ENCODE measurements around the gene RBMS3.

Gene RBMS3

DNA sequence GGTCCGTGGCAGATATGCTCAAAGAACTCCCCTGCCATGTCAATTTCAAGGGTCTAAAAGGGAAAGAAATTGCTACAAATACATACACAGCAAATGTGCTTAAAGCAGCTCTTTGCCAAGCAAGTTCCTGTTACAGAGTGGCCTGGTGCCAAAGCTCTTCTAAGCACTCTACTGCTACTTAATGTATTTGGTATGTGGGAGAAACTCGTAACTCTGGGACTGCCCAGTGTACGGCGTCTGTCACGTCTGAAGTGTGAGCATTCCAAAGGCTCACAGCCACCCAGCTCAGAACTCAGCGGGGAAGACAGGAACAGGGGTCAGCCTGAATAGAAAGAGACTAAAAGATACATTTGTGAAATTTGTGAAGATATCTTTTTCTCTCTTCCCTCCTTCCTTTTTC lies 54.6 kb downstream of the RBMS3 start:
- DNase-seq (ENCODE audit: low read depth), result peak; percentile 72
- H3K4me3 ChIP-seq (ENCODE audit: low read depth, low read length), result no peak overlapping the region
- TF ChIP-seq, protein P1, sequence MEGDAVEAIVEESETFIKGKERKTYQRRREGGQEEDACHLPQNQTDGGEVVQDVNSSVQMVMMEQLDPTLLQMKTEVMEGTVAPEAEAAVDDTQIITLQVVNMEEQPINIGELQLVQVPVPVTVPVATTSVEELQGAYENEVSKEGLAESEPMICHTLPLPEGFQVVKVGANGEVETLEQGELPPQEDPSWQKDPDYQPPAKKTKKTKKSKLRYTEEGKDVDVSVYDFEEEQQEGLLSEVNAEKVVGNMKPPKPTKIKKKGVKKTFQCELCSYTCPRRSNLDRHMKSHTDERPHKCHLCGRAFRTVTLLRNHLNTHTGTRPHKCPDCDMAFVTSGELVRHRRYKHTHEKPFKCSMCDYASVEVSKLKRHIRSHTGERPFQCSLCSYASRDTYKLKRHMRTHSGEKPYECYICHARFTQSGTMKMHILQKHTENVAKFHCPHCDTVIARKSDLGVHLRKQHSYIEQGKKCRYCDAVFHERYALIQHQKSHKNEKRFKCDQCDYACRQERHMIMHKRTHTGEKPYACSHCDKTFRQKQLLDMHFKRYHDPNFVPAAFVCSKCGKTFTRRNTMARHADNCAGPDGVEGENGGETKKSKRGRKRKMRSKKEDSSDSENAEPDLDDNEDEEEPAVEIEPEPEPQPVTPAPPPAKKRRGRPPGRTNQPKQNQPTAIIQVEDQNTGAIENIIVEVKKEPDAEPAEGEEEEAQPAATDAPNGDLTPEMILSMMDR (IDR thresholded peaks at IDR 0.05; ENCODE audit: control insufficient read depth, extremely low read depth, insufficient read depth), result no peak

DNA sequence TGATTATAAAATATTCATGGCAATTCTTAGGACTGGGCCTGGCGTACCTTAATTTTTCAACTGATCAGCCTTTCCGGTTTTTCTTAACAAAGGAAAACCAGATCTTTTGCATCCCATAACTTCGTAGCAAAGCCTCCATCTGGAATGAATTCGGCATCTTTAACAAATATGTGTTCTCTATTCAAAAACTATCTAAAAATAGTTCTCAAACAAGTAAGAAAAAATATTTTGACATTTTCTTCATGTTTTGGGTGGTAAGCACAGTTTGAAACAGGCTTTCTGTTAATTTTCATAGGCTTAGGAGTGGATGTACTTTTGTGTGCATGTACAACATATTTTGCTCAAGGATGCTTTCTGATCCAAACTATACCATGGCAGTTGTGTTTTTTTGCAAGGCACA lies 55.1 kb downstream of the RBMS3 start:
- no peak for DNase-seq (ENCODE audit: low read depth)
- H3K4me3 ChIP-seq (ENCODE audit: low read depth, low read length), result no peak overlapping the region

DNA sequence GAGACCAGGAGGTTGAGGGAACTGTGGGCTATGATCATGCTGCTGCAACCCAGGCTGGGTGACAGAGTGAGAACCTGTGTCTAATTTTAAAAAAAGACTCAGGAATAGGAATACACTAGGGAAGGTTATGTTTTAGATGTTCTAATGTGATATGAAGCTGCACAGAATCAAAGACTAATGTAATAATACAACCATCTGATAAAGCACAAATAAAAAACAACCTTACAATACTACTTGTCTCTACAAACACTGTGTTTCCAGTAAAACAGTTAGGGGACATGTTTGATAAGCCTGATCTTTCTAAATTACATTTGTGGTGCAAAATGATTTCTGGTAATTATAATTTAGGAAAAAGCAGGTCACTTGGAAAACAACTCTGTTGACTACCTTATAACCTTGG lies 56.7 kb downstream of the RBMS3 start:
- TF ChIP-seq, protein P1 (IDR thresholded peaks at IDR 0.05; ENCODE audit: control insufficient read depth, extremely low read depth, insufficient read depth), result no peak
- H3K4me3 ChIP-seq (ENCODE audit: low read depth, low read length), result no peak overlapping the region
- no peak for DNase-seq (ENCODE audit: low read depth)

More for the DNA sequence above, 55.1 kb downstream of the RBMS3 start:
- TF ChIP-seq, protein P1 (IDR thresholded peaks at IDR 0.05; ENCODE audit: control insufficient read depth, extremely low read depth, insufficient read depth), result no peak

DNA sequence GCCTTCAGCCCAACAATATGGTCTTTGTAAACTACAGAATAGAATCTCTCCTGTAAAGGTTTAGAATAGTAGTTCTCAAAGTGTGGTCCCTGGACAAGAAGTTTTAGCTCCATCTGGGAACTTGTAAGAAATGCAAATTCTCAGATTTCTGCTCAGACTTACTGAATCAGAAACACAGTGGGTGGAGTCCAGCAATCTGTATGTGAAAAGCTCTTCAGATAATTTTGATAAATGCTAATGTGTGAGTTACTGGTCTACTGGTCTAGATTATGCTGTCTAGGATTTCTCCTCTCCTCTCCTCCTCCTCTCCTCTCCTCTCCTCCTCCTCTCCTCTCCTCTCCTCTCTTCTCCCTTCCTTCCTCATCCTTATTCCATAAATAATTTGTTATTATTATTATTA lies 57.5 kb downstream of the RBMS3 start:
- no peak for DNase-seq (ENCODE audit: low read depth)
- H3K4me3 ChIP-seq (ENCODE audit: low read depth, low read length), result no peak overlapping the region
- TF ChIP-seq, protein P1 (IDR thresholded peaks at IDR 0.05; ENCODE audit: control insufficient read depth, extremely low read depth, insufficient read depth), result no peak

DNA sequence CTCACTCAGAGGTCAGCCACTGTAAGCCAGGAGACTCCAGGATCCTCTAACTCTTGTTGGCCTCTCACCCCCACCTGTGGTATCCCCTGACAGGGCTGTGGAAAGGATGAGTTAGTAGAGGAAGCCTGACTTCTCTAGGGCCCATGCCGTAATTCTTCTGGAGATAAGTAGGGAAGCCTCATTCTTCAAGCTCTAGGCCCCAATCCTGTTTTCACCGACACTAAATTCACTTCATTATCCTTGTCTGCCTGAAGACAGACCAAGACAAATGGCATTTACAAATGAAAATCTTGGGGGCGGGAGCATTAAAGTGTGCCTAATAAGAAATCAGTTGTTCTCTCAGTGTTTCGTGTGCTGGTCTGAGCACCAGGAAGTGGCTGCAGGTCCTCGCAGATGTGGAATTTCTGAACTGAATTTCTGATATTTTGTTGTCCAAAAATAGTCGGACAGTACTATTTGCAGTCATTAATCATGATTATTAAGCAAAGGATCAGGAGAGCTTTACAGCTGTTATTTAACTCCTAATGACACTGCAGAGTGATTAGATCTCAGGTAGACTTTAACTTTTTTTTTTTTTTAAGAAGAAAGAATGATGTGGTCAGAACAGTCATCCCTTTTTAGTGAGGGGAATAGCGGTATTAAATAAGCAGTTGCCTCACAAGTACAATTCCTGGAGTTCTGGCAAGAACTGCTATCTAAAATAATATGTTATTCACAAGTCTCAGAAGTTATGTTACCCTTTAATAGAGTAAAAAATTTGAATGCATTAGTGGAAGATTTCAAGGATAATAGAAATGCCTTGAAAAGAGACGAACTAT lies 58.4 kb downstream of the RBMS3 start:
- no peak overlapping the region for H3K4me3 ChIP-seq (ENCODE audit: low read depth, low read length)
- TF ChIP-seq, protein P1 (IDR thresholded peaks at IDR 0.05; ENCODE audit: control insufficient read depth, extremely low read depth, insufficient read depth), result no peak
- no peak for DNase-seq (ENCODE audit: low read depth)

DNA sequence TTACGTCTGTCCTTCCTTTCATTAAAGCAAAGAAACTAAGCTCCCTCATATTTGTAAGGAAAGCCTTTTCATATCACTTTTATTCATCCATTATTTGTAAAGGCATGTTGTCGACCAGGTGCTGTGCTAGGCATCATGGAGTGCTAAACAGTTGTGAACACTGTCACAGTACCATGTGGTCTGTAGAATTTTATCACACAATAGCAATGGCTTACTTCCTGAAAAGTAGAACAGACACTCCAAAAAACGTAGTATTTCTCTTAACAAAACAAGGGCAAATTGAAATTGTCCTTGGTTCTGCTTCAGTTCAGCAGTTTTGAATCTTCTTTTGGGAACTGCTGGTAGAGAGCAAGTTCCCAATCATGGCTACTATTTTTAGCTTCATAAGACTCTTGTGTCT lies 63.3 kb downstream of the RBMS3 start:
- TF ChIP-seq, protein P1 (IDR thresholded peaks at IDR 0.05; ENCODE audit: control insufficient read depth, extremely low read depth, insufficient read depth), result no peak
- H3K4me3 ChIP-seq (ENCODE audit: low read depth, low read length), result no peak overlapping the region
- no peak for DNase-seq (ENCODE audit: low read depth)

DNA sequence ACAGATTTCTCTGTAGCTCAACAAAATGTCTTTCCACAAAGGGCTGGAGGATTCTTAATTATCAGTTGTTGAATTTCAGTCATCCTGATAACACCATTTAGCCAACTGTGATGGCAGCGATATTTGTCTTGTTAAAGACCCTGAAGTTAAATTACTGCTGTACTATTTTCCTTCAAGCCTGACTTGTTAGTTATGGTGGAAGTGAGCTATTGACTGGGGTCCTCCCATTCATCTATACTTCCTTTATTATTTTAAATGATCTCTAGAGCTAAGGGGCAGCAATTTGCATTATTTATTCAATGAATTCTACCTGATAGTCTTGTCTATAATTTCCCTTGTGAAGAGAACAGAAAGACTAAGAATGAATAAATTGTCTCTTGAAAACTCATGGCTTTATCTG lies 64.1 kb downstream of the RBMS3 start:
- no peak for DNase-seq (ENCODE audit: low read depth)
- TF ChIP-seq, protein P1 (IDR thresholded peaks at IDR 0.05; ENCODE audit: control insufficient read depth, extremely low read depth, insufficient read depth), result no peak
- no peak overlapping the region for H3K4me3 ChIP-seq (ENCODE audit: low read depth, low read length)

Measured in LNCaP clone FGC (cell line).